ENCODE measurements around the gene KRTAP5-7. TPM values are rescaled to one million over a fixed set of nuclear protein-coding genes. Genes with fewer than 3 reads are reported as not detected.

Gene KRTAP5-7
- total and polyA plus RNA-seq, 2 experiments from 2014 or later: not detected

DNA sequence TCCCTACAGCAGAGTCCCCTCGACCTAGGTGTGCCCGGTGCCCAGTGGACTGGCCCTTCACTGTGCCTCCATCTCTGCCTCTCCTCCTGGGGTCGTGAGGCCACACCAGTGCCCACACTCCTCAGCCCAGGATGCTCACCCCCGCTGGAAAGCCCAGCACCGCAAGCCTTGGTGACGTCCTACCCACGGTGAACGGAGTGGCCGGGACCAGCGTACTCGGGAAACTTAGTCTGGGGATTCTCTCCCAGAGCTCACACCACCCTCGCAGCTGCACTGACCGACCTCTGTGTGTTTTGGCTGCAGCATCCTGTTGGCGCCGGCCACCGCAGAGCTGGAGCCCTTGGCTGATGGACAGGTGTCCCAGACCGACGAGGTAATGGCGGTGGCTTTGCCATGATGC is 35.5 kb upstream of the KRTAP5-7 start (continued):
- TF ChIP-seq, protein P1, sequence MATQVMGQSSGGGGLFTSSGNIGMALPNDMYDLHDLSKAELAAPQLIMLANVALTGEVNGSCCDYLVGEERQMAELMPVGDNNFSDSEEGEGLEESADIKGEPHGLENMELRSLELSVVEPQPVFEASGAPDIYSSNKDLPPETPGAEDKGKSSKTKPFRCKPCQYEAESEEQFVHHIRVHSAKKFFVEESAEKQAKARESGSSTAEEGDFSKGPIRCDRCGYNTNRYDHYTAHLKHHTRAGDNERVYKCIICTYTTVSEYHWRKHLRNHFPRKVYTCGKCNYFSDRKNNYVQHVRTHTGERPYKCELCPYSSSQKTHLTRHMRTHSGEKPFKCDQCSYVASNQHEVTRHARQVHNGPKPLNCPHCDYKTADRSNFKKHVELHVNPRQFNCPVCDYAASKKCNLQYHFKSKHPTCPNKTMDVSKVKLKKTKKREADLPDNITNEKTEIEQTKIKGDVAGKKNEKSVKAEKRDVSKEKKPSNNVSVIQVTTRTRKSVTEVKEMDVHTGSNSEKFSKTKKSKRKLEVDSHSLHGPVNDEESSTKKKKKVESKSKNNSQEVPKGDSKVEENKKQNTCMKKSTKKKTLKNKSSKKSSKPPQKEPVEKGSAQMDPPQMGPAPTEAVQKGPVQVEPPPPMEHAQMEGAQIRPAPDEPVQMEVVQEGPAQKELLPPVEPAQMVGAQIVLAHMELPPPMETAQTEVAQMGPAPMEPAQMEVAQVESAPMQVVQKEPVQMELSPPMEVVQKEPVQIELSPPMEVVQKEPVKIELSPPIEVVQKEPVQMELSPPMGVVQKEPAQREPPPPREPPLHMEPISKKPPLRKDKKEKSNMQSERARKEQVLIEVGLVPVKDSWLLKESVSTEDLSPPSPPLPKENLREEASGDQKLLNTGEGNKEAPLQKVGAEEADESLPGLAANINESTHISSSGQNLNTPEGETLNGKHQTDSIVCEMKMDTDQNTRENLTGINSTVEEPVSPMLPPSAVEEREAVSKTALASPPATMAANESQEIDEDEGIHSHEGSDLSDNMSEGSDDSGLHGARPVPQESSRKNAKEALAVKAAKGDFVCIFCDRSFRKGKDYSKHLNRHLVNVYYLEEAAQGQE (IDR thresholded peaks at IDR 0.05; ENCODE audit: unreplicated experiment): no peak
- no peak for TF ChIP-seq STAT1 (IDR thresholded peaks at IDR 0.05; ENCODE audit: unreplicated experiment)

DNA sequence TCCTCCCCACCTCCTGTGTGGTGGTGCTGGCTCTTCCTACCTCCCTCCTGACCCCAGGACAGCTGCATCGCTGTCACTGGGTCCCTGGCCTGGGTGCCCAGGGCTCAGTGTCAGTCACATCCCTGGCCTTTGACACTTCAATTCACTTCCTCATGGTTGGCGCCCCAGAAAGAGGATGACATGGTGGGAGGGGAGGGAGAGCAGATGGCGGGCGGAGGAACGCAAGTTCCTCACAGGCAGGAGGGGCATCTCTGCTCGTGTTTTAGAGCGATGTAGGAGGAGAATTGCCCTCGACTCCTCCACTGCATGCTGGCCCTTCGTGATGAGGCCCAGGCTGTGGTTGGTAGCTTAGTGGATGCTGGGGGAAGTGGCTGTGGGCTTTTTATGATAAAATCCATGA is 35.1 kb upstream of the KRTAP5-7 start:
- Histone ChIP-seq H3K4me3 (no peak overlapping the region), H3K79me2 (replicated peaks; ENCODE audit: insufficient read depth) (no peaks in the 10 kb centered on the region), H3K9me2 (ENCODE audit: insufficient read depth) (no peaks in the 10 kb centered on the region), H3K27ac (ENCODE audit: low read depth) (no peak overlapping the region), H3K4me1 (ENCODE audit: insufficient read depth) (no peaks in the 10 kb centered on the region), H3K27me3 (ENCODE audit: insufficient read depth) (no peaks in the 10 kb centered on the region), H3F3A (replicated peaks; ENCODE audit: low read depth) (no peaks in the 10 kb centered on the region), H3K36me3 (ENCODE audit: insufficient read depth) (no peaks in the 10 kb centered on the region), H2AFZ (no peak overlapping the region), H3K4me2 (no peak overlapping the region), H4K20me1 (replicated peaks; ENCODE audit: insufficient read depth) (no peaks in the 10 kb centered on the region; the same call in 1 of the 2 replicates)
- peaks cover 35% of the 10 kb centered on the region for H3K36me3 Mint-ChIP-seq (ENCODE audit: low read depth)
- 0 out of 3 replicates have a peak, but pooled peaks cover 3% of the 10 kb centered on the region for H3K9me3 Mint-ChIP-seq
- H3K4me3 Mint-ChIP-seq: no peak overlapping the region
- peaks cover 12% of the 10 kb centered on the region for H3K27me3 Mint-ChIP-seq (ENCODE audit: insufficient read depth, low read depth, poor library complexity)
- peaks cover 2% of the 10 kb centered on the region; the same call in 1 of the 3 replicates for H3K4me1 Mint-ChIP-seq
- no peak overlapping the region; the same call in 1 of the 2 replicates for H3K27ac Mint-ChIP-seq
- ATAC-seq (no peak), DNase-seq (ENCODE audit: low spot score) (no peak)
- TF ChIP-seq STAT1 (IDR thresholded peaks at IDR 0.05; ENCODE audit: unreplicated experiment): no peak
- TF ChIP-seq ZNF331 (CRISPR knock-in tag; IDR thresholded peaks at IDR 0.05; ENCODE audit: low read depth): no peak
- TF ChIP-seq, protein P2, sequence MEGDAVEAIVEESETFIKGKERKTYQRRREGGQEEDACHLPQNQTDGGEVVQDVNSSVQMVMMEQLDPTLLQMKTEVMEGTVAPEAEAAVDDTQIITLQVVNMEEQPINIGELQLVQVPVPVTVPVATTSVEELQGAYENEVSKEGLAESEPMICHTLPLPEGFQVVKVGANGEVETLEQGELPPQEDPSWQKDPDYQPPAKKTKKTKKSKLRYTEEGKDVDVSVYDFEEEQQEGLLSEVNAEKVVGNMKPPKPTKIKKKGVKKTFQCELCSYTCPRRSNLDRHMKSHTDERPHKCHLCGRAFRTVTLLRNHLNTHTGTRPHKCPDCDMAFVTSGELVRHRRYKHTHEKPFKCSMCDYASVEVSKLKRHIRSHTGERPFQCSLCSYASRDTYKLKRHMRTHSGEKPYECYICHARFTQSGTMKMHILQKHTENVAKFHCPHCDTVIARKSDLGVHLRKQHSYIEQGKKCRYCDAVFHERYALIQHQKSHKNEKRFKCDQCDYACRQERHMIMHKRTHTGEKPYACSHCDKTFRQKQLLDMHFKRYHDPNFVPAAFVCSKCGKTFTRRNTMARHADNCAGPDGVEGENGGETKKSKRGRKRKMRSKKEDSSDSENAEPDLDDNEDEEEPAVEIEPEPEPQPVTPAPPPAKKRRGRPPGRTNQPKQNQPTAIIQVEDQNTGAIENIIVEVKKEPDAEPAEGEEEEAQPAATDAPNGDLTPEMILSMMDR (conservative IDR thresholded peaks at IDR 0.05; ENCODE audit: low read depth in 2 of 2): no peak
- no peak for TF ChIP-seq EZH2phosphoT487 (IDR thresholded peaks at IDR 0.05; ENCODE audit: unreplicated experiment)
- TF ChIP-seq EZH2 (IDR thresholded peaks at IDR 0.05; ENCODE audit: low read depth, unreplicated experiment): no peak
- TF ChIP-seq, protein P3, sequence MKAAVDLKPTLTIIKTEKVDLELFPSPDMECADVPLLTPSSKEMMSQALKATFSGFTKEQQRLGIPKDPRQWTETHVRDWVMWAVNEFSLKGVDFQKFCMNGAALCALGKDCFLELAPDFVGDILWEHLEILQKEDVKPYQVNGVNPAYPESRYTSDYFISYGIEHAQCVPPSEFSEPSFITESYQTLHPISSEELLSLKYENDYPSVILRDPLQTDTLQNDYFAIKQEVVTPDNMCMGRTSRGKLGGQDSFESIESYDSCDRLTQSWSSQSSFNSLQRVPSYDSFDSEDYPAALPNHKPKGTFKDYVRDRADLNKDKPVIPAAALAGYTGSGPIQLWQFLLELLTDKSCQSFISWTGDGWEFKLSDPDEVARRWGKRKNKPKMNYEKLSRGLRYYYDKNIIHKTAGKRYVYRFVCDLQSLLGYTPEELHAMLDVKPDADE (IDR thresholded peaks at IDR 0.05): no peak
- no peak for TF ChIP-seq NANOG (IDR thresholded peaks at IDR 0.05; ENCODE audit: borderline replicate concordance)
- no peak for TF ChIP-seq POLR2AphosphoS5 (IDR thresholded peaks at IDR 0.05; ENCODE audit: low read depth)
- no peak for TF ChIP-seq ZNF114 (CRISPR knock-in tag; IDR thresholded peaks at IDR 0.05)
- TF ChIP-seq JUNB (IDR thresholded peaks at IDR 0.05; ENCODE audit: unreplicated experiment): no peak
- TF ChIP-seq, protein P4, sequence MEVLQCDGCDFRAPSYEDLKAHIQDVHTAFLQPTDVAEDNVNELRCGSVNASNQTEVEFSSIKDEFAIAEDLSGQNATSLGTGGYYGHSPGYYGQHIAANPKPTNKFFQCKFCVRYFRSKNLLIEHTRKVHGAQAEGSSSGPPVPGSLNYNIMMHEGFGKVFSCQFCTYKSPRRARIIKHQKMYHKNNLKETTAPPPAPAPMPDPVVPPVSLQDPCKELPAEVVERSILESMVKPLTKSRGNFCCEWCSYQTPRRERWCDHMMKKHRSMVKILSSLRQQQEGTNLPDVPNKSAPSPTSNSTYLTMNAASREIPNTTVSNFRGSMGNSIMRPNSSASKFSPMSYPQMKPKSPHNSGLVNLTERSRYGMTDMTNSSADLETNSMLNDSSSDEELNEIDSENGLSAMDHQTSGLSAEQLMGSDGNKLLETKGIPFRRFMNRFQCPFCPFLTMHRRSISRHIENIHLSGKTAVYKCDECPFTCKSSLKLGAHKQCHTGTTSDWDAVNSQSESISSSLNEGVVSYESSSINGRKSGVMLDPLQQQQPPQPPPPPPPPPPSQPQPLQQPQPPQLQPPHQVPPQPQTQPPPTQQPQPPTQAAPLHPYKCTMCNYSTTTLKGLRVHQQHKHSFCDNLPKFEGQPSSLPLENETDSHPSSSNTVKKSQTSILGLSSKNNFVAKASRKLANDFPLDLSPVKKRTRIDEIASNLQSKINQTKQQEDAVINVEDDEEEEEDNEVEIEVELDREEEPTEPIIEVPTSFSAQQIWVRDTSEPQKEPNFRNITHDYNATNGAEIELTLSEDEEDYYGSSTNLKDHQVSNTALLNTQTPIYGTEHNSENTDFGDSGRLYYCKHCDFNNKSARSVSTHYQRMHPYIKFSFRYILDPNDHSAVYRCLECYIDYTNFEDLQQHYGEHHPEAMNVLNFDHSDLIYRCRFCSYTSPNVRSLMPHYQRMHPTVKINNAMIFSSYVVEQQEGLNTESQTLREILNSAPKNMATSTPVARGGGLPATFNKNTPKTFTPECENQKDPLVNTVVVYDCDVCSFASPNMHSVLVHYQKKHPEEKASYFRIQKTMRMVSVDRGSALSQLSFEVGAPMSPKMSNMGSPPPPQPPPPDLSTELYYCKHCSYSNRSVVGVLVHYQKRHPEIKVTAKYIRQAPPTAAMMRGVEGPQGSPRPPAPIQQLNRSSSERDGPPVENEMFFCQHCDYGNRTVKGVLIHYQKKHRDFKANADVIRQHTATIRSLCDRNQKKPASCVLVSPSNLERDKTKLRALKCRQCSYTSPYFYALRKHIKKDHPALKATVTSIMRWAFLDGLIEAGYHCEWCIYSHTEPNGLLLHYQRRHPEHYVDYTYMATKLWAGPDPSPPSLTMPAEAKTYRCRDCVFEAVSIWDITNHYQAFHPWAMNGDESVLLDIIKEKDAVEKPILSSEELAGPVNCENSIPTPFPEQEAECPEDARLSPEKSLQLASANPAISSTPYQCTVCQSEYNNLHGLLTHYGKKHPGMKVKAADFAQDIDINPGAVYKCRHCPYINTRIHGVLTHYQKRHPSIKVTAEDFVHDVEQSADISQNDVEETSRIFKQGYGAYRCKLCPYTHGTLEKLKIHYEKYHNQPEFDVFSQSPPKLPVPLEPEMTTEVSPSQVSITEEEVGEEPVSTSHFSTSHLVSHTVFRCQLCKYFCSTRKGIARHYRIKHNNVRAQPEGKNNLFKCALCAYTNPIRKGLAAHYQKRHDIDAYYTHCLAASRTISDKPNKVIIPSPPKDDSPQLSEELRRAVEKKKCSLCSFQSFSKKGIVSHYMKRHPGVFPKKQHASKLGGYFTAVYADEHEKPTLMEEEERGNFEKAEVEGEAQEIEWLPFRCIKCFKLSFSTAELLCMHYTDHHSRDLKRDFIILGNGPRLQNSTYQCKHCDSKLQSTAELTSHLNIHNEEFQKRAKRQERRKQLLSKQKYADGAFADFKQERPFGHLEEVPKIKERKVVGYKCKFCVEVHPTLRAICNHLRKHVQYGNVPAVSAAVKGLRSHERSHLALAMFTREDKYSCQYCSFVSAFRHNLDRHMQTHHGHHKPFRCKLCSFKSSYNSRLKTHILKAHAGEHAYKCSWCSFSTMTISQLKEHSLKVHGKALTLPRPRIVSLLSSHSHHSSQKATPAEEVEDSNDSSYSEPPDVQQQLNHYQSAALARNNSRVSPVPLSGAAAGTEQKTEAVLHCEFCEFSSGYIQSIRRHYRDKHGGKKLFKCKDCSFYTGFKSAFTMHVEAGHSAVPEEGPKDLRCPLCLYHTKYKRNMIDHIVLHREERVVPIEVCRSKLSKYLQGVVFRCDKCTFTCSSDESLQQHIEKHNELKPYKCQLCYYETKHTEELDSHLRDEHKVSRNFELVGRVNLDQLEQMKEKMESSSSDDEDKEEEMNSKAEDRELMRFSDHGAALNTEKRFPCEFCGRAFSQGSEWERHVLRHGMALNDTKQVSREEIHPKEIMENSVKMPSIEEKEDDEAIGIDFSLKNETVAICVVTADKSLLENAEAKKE (CRISPR knock-in tag; IDR thresholded peaks at IDR 0.05): no peak
